B cell (primary cell): ENCODE results near the gene PPP6R2. TPM values are rescaled to one million over a fixed set of nuclear protein-coding genes. Genes with fewer than 3 reads are reported as not detected.

Experiments used
- ATAC-seq: fragments of 200-7000 bp; cut with Tn5 transposase; one replicate; pipeline ENCODE4 v1.10.0; 2021; ENCODE audit warnings: low read depth, mild to moderate bottlenecking, moderate number of reproducible peaks, moderate library complexity
- CTCF ChIA-PET: fragments of 350-600 bp; sonication (Branson Sonifier 250); formaldehyde crosslinking; loops from one replicate; lab custom pipeline; 2021; ENCODE audit warnings: antibody characterized with exemption, inconsistent platforms; lab: Charles Lee
- POLR2A ChIA-PET: fragments of 350-600 bp; sonication (Branson Sonifier 250); formaldehyde crosslinking; loops from one replicate; lab custom pipeline; 2021; ENCODE audit warnings: antibody characterized with exemption; lab: Charles Lee
- DNase-seq: peaks from one replicate; pipeline ENCODE4 v3.0.0; 2013
- H2AFZ ChIP-seq: 2 replicates; pipeline ENCODE4 v1.6.1; 2012; ENCODE audit warnings: mild to moderate bottlenecking, low read depth, low read length; ENCODE audit not compliant: insufficient read depth, poor library complexity, severe bottlenecking
- H3K27ac ChIP-seq, 2 donors: 1 replicate in 1 of 2; 2 replicates in 1 of 2; pipeline ENCODE4 v1.5.1; 2012 to 2013; ENCODE audit warnings: low read length in 2 of 2, mild to moderate bottlenecking in 2 of 2, moderate library complexity in 1 of 2
- H3K27me3 ChIP-seq, 4 experiments: fragments of 200-600 bp in 1 of 4; sonication (generic) in 1 of 4; replicated peaks in 1 of 4; 1 replicate in 2 of 4; 2 replicates in 2 of 4; pipeline versions ENCODE4 v1.6.1 to v1.7.0; 2013 to 2016; ENCODE audit warnings: low read length in 3 of 4, mild to moderate bottlenecking in 2 of 4, mixed read lengths in 1 of 4, moderate library complexity in 1 of 4; ENCODE audit not compliant: insufficient read depth in 4 of 4, control insufficient read depth in 3 of 4; ENCODE audit errors: control extremely low read depth in 1 of 4
- H3K36me3 ChIP-seq, 2 experiments: replicated peaks in 1 of 2; 1 replicate in 1 of 2; 2 replicates in 1 of 2; pipeline versions ENCODE4 v1.6.1 to v1.7.1; 2013; ENCODE audit warnings: low read length in 1 of 2; ENCODE audit not compliant: insufficient read depth in 2 of 2, control insufficient read depth in 1 of 2; ENCODE audit errors: control extremely low read depth in 1 of 2, extremely low read depth in 1 of 2
- H3K4me1 ChIP-seq, 2 donors: fragments of 200-600 bp in 1 of 2; sonication (generic) in 1 of 2; 1 replicate in 1 of 2; 2 replicates in 1 of 2; pipeline versions ENCODE4 v1.5.1 to v1.6.1; 2013 to 2017; ENCODE audit warnings: low read length in 2 of 2; ENCODE audit not compliant: control insufficient read depth in 2 of 2, insufficient read depth in 2 of 2
- H3K4me2 ChIP-seq: replicated peaks from 2 replicates; pipeline ENCODE3; 2012; ENCODE audit warnings: mild to moderate bottlenecking, low read depth, low read length; ENCODE audit not compliant: poor library complexity, severe bottlenecking
- H3K4me3 ChIP-seq, 5 experiments: fragments of 200-600 bp in 1 of 5; sonication (generic) in 1 of 5; 1 replicate in 3 of 5; 2 replicates in 2 of 5; pipeline versions ENCODE4 v1.5.1 to v1.7.0; 2011 to 2016; ENCODE audit warnings: low read length in 4 of 5, mild to moderate bottlenecking in 4 of 5, low read depth in 2 of 5, control low read depth in 1 of 5, moderate library complexity in 1 of 5; ENCODE audit not compliant: insufficient read depth in 1 of 5; ENCODE audit errors: control extremely low read depth in 1 of 5, extremely low read depth in 1 of 5
- H3K79me2 ChIP-seq: fragments of 200-600 bp; sonication (generic); one replicate; pipeline ENCODE4 v1.6.0; 2016; ENCODE audit warnings: low read length; ENCODE audit not compliant: control insufficient read depth, insufficient read depth
- H3K9ac ChIP-seq: fragments of 200-600 bp; sonication (generic); 2 replicates; pipeline ENCODE4 v1.6.1; 2017; ENCODE audit warnings: mild to moderate bottlenecking, low read length, moderate library complexity
- H3K9me3 ChIP-seq, 3 donors: one replicate each; pipeline versions ENCODE4 v1.6.1 to v1.7.1; 2013; ENCODE audit warnings: low read length in 2 of 3; ENCODE audit not compliant: control insufficient read depth in 2 of 3, insufficient read depth in 1 of 3; ENCODE audit errors: control extremely low read depth in 1 of 3
- H4K20me1 ChIP-seq: 2 replicates; pipeline ENCODE4 v1.6.0; 2012; ENCODE audit warnings: mild to moderate bottlenecking, low read length; ENCODE audit not compliant: insufficient read depth, control insufficient read depth, poor library complexity, severe bottlenecking
- H3K27ac Mint-ChIP-seq: one replicate; pipeline ENCODE4 v1.8.0; 2021; ENCODE audit warnings: mixed read lengths
- H3K27me3 Mint-ChIP-seq: one replicate; pipeline ENCODE4 v1.8.0; 2021; ENCODE audit warnings: mixed read lengths
- H3K4me1 Mint-ChIP-seq: one replicate; pipeline ENCODE4 v1.8.0; 2021; ENCODE audit warnings: mixed read lengths
- H3K4me3 Mint-ChIP-seq: one replicate; pipeline ENCODE4 v1.8.0; 2021; ENCODE audit warnings: mixed read lengths
- H3K9me3 Mint-ChIP-seq: one replicate; pipeline ENCODE4 v1.8.0; 2022; ENCODE audit warnings: mixed read lengths; ENCODE audit not compliant: insufficient read depth
- CTCF ChIP-seq: fragments of 200-600 bp; IDR thresholded peaks from one replicate; pipeline ENCODE4 v1.8.0; 2022; ENCODE audit warnings: antibody characterized with exemption, mild to moderate bottlenecking
- EZH2 ChIP-seq: IDR thresholded peaks from 2 replicates; pipeline ENCODE4 v1.6.1; 2012; ENCODE audit warnings: borderline replicate concordance, low read depth, mild to moderate bottlenecking, moderate library complexity, low read length; ENCODE audit not compliant: insufficient read depth, poor library complexity, severe bottlenecking
- WGBS: methylation state at CpG from one replicate; pipeline ENCODE4 v1.1.5; 2013; ENCODE audit warnings: missing lambda C conversion rate; ENCODE audit not compliant: insufficient coverage; 5-methylcytosine and 5-hydroxymethylcytosine counted together
- intact Hi-C: fragments of 100-400 bp; cut with micrococcal nuclease; formaldehyde crosslinking; loops from one replicate; pipeline ENCODE4 v1.10.0; 2022
- polyA plus RNA-seq: library from polyadenylated mRNA; depleted of rRNA; stranded (reverse); fragments of >200 nt; gene quantifications from 2 replicates; pipeline ENCODE4 v1.2.3, GENCODE V29; 2012
- total RNA-seq, 2 donors: library from RNA; stranded (reverse); fragments of 120-200 nt in 1 of 2; gene quantifications; 1 replicate in 1 of 2; 2 replicates in 1 of 2; pipeline versions ENCODE4 v1.2.3 to v1.2.4, GENCODE V29; 2013 to 2022

PPP6R2 gene
- total and polyA plus RNA-seq, 2 donors (not counting 1 experiment from before 2014, with no cell fraction given): 91.4 to 98.7 TPM

- no peak overlapping the region for H2AFZ ChIP-seq
- 93% methylated on average over 13 of the region's 21 CpGs for WGBS
- DNase-seq: no peak
- H4K20me1 ChIP-seq: no peaks in the 10 kb centered on the region
- Mint-ChIP-seq H3K27ac (peak overlapping the region; percentile 26), H3K4me1 (peaks cover 31% of the 10 kb centered on the region), H3K27me3 (peaks cover 5% of the 10 kb centered on the region), H3K9me3 (no peaks in the 10 kb centered on the region), H3K4me3 (no peak overlapping the region)
- H3K36me3 ChIP-seq: no peaks in the 10 kb centered on the region
- H3K9me3 ChIP-seq: peaks cover 0 to 3% (median 0%) of the 10 kb centered on the region in 3 donors
- H3K4me3 ChIP-seq: no peak overlapping the region
- ChIA-PET POLR2A (no interaction called here), CTCF (interaction anchor here (1.2 kb wide), 1 partner anchor 16 kb away, joined by 4 read pairs; no protein-coding TSS in a partner anchor)
- no peaks in the 10 kb centered on the region for H3K79me2 ChIP-seq
- peaks cover 0 to 22% (median 5%) of the 10 kb centered on the region in 4 experiments for H3K27me3 ChIP-seq
- peaks cover 52 to 70% of the 10 kb centered on the region in 2 donors for H3K4me1 ChIP-seq
- no peak overlapping the region for H3K27ac ChIP-seq
- intact Hi-C loops: no loop called here
- ATAC-seq: no peak
- no peak overlapping the region for H3K4me2 ChIP-seq
- TF ChIP-seq EZH2: no peak
- H3K9ac ChIP-seq: no peak overlapping the region
Measured at GRCh38 chr22:50310031-50310722, 33.0 kb upstream of the PPP6R2 start.

- H3K4me3 ChIP-seq: no peak overlapping the region
- peaks cover 30% of the 10 kb centered on the region for H3K4me1 Mint-ChIP-seq
- no peak for ATAC-seq
Measured at GRCh38 chr22:50310949-50311444, 32.1 kb upstream of the PPP6R2 start.

More at GRCh38 chr22:50310949-50311444, 32.1 kb upstream of the PPP6R2 start:
- H3K9me3 Mint-ChIP-seq: no peaks in the 10 kb centered on the region
- ChIA-PET POLR2A (interaction anchor here (1.2 kb wide), 1 partner anchor 11 kb away, joined by 3 read pairs; no protein-coding TSS in a partner anchor), CTCF (no interaction called here)
- H3K9ac ChIP-seq: no peak overlapping the region
- peaks cover 0 to 2% (median 0%) of the 10 kb centered on the region in 3 donors for H3K9me3 ChIP-seq
- TF ChIP-seq CTCF: no peak
- TF ChIP-seq EZH2: no peak
- H3K27me3 ChIP-seq: peaks cover 0 to 14% (median 3%) of the 10 kb centered on the region in 4 experiments
- WGBS: 99% methylated on average over 16 of the region's 16 CpGs
- H3K4me2 ChIP-seq: no peak overlapping the region
- H3K27ac Mint-ChIP-seq: no peak overlapping the region
- no peak for DNase-seq
- no peak overlapping the region for H3K27ac ChIP-seq
- H4K20me1 ChIP-seq: no peaks in the 10 kb centered on the region
- peaks cover 48 to 70% of the 10 kb centered on the region in 2 donors for H3K4me1 ChIP-seq
- H2AFZ ChIP-seq: no peak overlapping the region
- intact Hi-C loops: no loop called here
- no peaks in the 10 kb centered on the region for H3K36me3 ChIP-seq
- peaks cover 3% of the 10 kb centered on the region for H3K27me3 Mint-ChIP-seq
- H3K79me2 ChIP-seq: no peaks in the 10 kb centered on the region
- no peak overlapping the region for H3K4me3 Mint-ChIP-seq
